Liver (tissue), 9 donors: ENCODE measurements around the gene SLC12A3. TPM values are rescaled to one million over a fixed set of nuclear protein-coding genes. Genes with fewer than 3 reads are reported as not detected.

ENCODE experiments used
- DNase-seq: peaks from one replicate; pipeline ENCODE4 v3.0.0-alpha.2; 2017; ENCODE audit warnings: low spot score
- H3K27ac ChIP-seq, 2 donors: one replicate each; pipeline ENCODE4 v1.7.0; 2013; ENCODE audit warnings: inconsistent platforms in 2 of 2, low read length in 2 of 2, control low read depth in 1 of 2, low read depth in 1 of 2, mild to moderate bottlenecking in 1 of 2
- H3K27me3 ChIP-seq, 4 donors: one replicate each; pipeline versions ENCODE4 v1.6.1 to v1.7.0; 2013; ENCODE audit warnings: low read length in 3 of 4, inconsistent platforms in 1 of 4, mild to moderate bottlenecking in 1 of 4, moderate library complexity in 1 of 4; ENCODE audit not compliant: control insufficient read depth in 4 of 4, insufficient read depth in 4 of 4
- H3K36me3 ChIP-seq, 4 donors: one replicate each; pipeline versions ENCODE4 v1.6.1 to v1.7.0; 2013; ENCODE audit warnings: low read length in 3 of 4, mild to moderate bottlenecking in 3 of 4, low read depth in 1 of 4, moderate library complexity in 1 of 4; ENCODE audit not compliant: control insufficient read depth in 4 of 4, insufficient read depth in 3 of 4
- H3K4me1 ChIP-seq, 4 donors: one replicate each; pipeline versions ENCODE4 v1.6.1 to v1.7.0; 2013; ENCODE audit warnings: low read length in 3 of 4, mild to moderate bottlenecking in 3 of 4, moderate library complexity in 1 of 4; ENCODE audit not compliant: control insufficient read depth in 4 of 4, insufficient read depth in 4 of 4
- H3K4me3 ChIP-seq, 3 donors: one replicate each; pipeline versions ENCODE4 v1.6.1 to v1.7.0; 2013; ENCODE audit warnings: low read length in 3 of 3, control low read depth in 1 of 3, low read depth in 1 of 3, mild to moderate bottlenecking in 1 of 3
- H3K9ac ChIP-seq, 2 donors: one replicate each; pipeline ENCODE4 v1.7.0; 2013; ENCODE audit warnings: low read length in 2 of 2, mild to moderate bottlenecking in 2 of 2, moderate library complexity in 2 of 2, control low read depth in 1 of 2, low read depth in 1 of 2
- H3K9me3 ChIP-seq, 4 donors: one replicate each; pipeline versions ENCODE4 v1.6.1 to v1.7.0; 2013; ENCODE audit warnings: low read length in 3 of 4; ENCODE audit not compliant: control insufficient read depth in 4 of 4
- ATF3 ChIP-seq: IDR thresholded peaks from 2 replicates; pipeline ENCODE4 v1.6.1; 2016; ENCODE audit warnings: antibody characterized with exemption
- CTCF ChIP-seq: fragments of 150-350 bp; IDR thresholded peaks from 2 replicates; pipeline ENCODE4 v1.5.1; 2017; ENCODE audit warnings: improper control_type of control experiment, low read depth, low read length; ENCODE audit not compliant: missing input control
- EGR1 ChIP-seq, 2 donors: IDR thresholded peaks; 2 replicates each; pipeline ENCODE4 v1.6.1; 2016 to 2018; ENCODE audit warnings: antibody characterized with exemption in 2 of 2, low read depth in 2 of 2
- FOXA1 ChIP-seq: IDR thresholded peaks from 2 replicates; pipeline ENCODE4 v1.6.1; 2016; ENCODE audit warnings: antibody characterized with exemption
- FOXA2 ChIP-seq: IDR thresholded peaks from 2 replicates; pipeline ENCODE4 v1.6.1; 2016; ENCODE audit warnings: antibody characterized with exemption
- HNF4A ChIP-seq, 2 donors: conservative IDR thresholded peaks; 2 replicates each; pipeline ENCODE4 v1.6.1; 2016; ENCODE audit warnings: antibody characterized with exemption in 2 of 2, mild to moderate bottlenecking in 2 of 2
- HNF4G ChIP-seq: IDR thresholded peaks from 2 replicates; pipeline ENCODE4 v1.6.1; 2016; ENCODE audit warnings: antibody characterized with exemption
- NR2F2 ChIP-seq: IDR thresholded peaks from 2 replicates; pipeline ENCODE4 v1.6.1; 2016; ENCODE audit warnings: antibody characterized with exemption
- RXRA ChIP-seq, 2 donors: IDR thresholded peaks; 2 replicates each; pipeline ENCODE4 v1.6.1; 2017 to 2018; ENCODE audit warnings: antibody characterized with exemption in 2 of 2, mild to moderate bottlenecking in 1 of 2
- SP1 ChIP-seq: IDR thresholded peaks from 2 replicates; pipeline ENCODE4 v1.6.1; 2018; ENCODE audit warnings: antibody characterized with exemption, mild to moderate bottlenecking
- YY1 ChIP-seq: IDR thresholded peaks from 2 replicates; pipeline ENCODE4 v1.6.1; 2016; ENCODE audit warnings: antibody characterized with exemption, mild to moderate bottlenecking
- WGBS: extraction: QIAGEN DNeasy Blood & Tissue Kit; methylation state at CpG from one replicate; pipeline ENCODE4 v1.1.7; 2013; 5-methylcytosine and 5-hydroxymethylcytosine counted together
- polyA plus RNA-seq, 2 donors: library from polyadenylated mRNA; stranded (reverse) in 1 of 2; unstranded in 1 of 2; fragments of 200-250 nt in 1 of 2; fragments of >200 nt in 1 of 2; fragmentation: Nextera tagmentation in 1 of 2; extraction: Ambion mirVana in 1 of 2; gene quantifications; one replicate each; pipeline versions ENCODE4 v1.2.1 to v1.2.3, GENCODE V29; 2013 to 2015
- total RNA-seq, 2 donors: library from RNA; depleted of rRNA; stranded (reverse); fragments of >200 nt; gene quantifications; one replicate each; pipeline ENCODE4 v1.2.3, GENCODE V29; 2014
- TF ChIP-seq, protein P1 (sequence below): IDR thresholded peaks from 2 replicates; pipeline ENCODE4 v1.6.1; 2016; ENCODE audit warnings: antibody characterized with exemption
- TF ChIP-seq, protein P2 (sequence below): IDR thresholded peaks from 2 replicates; pipeline ENCODE4 v1.6.1; 2016; ENCODE audit warnings: antibody characterized with exemption
- TF ChIP-seq, protein P3 (sequence below): IDR thresholded peaks from 2 replicates; pipeline ENCODE4 v1.6.1; 2016; ENCODE audit warnings: antibody characterized with exemption, mild to moderate bottlenecking
- donor health status: healthy.
- donor health status: healthy.
- donor health status: healthy.
- donor health status: healthy.
- donor health status: healthy.

SLC12A3 gene
- total and polyA plus RNA-seq, 4 donors = 0.09 TPM; not detected in 3

DNA sequence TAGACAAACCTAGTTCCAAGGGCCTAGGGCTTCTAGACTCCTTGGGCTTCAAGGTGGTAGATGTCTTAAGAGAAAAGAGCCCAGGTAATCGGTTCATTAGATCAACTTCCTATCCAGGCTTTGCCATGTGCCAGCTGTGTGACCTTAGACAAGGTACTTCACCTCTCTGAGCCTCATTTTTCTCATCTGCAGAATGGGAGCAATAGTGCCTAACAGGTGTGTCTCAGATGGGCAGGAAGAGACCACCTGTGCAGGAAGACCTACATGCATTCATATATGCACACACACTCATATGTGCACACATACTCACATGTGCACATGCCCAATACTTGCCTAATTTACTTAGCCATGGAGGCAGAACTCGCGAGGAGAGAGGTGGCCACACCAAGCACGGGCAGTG is 15.7 kb downstream of the SLC12A3 start:
- Histone ChIP-seq H3K27ac (no peak overlapping the region), H3K27me3 (no peaks in the 10 kb centered on the region), H3K36me3 (no peaks in the 10 kb centered on the region), H3K4me3 (no peak overlapping the region), H3K4me1 (no peaks in the 10 kb centered on the region), H3K9ac (no peak overlapping the region), H3K9me3 (no peaks in the 10 kb centered on the region)
- no peak for DNase-seq
- WGBS = 94% methylated on average over 4 of the region's 4 CpGs
- TF ChIP-seq YY1 (no peak), HNF4A (conservative IDR thresholded peaks at IDR 0.05) (no peak), RXRA (IDR thresholded peaks at IDR 0.05) (no peak), NR2F2 (no peak), FOXA2 (no peak), SP1 (no peak), EGR1 (IDR thresholded peaks at IDR 0.05; ENCODE audit: low read depth in 2 of 2) (no peak)
- TF ChIP-seq, protein P1, sequence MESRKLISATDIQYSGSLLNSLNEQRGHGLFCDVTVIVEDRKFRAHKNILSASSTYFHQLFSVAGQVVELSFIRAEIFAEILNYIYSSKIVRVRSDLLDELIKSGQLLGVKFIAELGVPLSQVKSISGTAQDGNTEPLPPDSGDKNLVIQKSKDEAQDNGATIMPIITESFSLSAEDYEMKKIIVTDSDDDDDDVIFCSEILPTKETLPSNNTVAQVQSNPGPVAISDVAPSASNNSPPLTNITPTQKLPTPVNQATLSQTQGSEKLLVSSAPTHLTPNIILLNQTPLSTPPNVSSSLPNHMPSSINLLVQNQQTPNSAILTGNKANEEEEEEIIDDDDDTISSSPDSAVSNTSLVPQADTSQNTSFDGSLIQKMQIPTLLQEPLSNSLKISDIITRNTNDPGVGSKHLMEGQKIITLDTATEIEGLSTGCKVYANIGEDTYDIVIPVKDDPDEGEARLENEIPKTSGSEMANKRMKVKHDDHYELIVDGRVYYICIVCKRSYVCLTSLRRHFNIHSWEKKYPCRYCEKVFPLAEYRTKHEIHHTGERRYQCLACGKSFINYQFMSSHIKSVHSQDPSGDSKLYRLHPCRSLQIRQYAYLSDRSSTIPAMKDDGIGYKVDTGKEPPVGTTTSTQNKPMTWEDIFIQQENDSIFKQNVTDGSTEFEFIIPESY = no peak
- TF ChIP-seq, protein P2, sequence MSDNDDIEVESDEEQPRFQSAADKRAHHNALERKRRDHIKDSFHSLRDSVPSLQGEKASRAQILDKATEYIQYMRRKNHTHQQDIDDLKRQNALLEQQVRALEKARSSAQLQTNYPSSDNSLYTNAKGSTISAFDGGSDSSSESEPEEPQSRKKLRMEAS = no peak
- TF ChIP-seq, protein P3, sequence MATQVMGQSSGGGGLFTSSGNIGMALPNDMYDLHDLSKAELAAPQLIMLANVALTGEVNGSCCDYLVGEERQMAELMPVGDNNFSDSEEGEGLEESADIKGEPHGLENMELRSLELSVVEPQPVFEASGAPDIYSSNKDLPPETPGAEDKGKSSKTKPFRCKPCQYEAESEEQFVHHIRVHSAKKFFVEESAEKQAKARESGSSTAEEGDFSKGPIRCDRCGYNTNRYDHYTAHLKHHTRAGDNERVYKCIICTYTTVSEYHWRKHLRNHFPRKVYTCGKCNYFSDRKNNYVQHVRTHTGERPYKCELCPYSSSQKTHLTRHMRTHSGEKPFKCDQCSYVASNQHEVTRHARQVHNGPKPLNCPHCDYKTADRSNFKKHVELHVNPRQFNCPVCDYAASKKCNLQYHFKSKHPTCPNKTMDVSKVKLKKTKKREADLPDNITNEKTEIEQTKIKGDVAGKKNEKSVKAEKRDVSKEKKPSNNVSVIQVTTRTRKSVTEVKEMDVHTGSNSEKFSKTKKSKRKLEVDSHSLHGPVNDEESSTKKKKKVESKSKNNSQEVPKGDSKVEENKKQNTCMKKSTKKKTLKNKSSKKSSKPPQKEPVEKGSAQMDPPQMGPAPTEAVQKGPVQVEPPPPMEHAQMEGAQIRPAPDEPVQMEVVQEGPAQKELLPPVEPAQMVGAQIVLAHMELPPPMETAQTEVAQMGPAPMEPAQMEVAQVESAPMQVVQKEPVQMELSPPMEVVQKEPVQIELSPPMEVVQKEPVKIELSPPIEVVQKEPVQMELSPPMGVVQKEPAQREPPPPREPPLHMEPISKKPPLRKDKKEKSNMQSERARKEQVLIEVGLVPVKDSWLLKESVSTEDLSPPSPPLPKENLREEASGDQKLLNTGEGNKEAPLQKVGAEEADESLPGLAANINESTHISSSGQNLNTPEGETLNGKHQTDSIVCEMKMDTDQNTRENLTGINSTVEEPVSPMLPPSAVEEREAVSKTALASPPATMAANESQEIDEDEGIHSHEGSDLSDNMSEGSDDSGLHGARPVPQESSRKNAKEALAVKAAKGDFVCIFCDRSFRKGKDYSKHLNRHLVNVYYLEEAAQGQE = no peak

GRCh38 chr16:56882077-56882800 is 17.2 kb downstream of the SLC12A3 start:
- Histone ChIP-seq H3K9me3 (no peaks in the 10 kb centered on the region), H3K27ac (no peak overlapping the region), H3K4me1 (no peaks in the 10 kb centered on the region), H3K4me3 (no peak overlapping the region), H3K9ac (no peak overlapping the region), H3K36me3 (no peaks in the 10 kb centered on the region), H3K27me3 (no peaks in the 10 kb centered on the region)
- WGBS = 93% methylated on average over 8 of the region's 8 CpGs
- no peak for TF ChIP-seq CTCF
- TF ChIP-seq, protein P3 = no peak
- TF ChIP-seq HNF4G = no peak
- no peak for TF ChIP-seq FOXA2
- TF ChIP-seq, protein P1 = no peak
- no peak for TF ChIP-seq FOXA1
- no peak for TF ChIP-seq ATF3
- TF ChIP-seq RXRA (IDR thresholded peaks at IDR 0.05) = no peak
- TF ChIP-seq SP1 = no peak
- DNase-seq = no peak
